NCI-H1417 treated with DMSO at 0.1 percent for 48 hours (cell line): ENCODE data around the gene CLCN1.
A peak's percentile ranks its signal among the peaks of the same experiment; 100 is the strongest.

Experiments
- DNase-seq: peaks from one replicate; lab custom pipeline; 2025; lab: John Stamatoyannopoulos, UW

CLCN1 gene

GRCh38 chr7:143334244-143334643, 18.3 kb downstream of the CLCN1 start:
- no peak for DNase-seq

DNA sequence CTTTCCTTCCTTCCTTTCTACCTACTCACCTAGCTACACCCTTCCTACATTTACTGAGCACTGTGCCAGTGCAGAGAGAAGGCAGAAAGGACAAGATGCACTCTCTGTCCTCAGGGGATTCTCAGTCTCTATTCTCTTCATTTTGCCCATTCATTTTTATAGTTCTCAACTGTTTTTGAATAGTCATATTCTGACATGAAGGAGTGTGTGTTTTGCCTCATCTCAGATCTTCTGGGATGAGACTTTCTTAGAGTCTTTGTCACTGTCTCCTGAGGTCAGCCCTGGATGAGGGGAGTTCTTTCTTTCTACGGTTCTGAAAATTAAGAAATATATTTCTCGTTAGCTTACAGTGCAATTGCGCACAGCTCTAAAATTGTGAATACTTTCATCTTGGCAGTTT, 21.3 kb downstream of the CLCN1 start:
- no peak for DNase-seq

- DNase-seq = no peak
Measured at GRCh38 chr7:143341842-143342241, 25.9 kb downstream of the CLCN1 start.

GRCh38 chr7:143343596-143343995, 27.7 kb downstream of the CLCN1 start:
- DNase-seq = no peak

GRCh38 chr7:143345428-143345900, 29.6 kb downstream of the CLCN1 start:
- no peak for DNase-seq

DNA sequence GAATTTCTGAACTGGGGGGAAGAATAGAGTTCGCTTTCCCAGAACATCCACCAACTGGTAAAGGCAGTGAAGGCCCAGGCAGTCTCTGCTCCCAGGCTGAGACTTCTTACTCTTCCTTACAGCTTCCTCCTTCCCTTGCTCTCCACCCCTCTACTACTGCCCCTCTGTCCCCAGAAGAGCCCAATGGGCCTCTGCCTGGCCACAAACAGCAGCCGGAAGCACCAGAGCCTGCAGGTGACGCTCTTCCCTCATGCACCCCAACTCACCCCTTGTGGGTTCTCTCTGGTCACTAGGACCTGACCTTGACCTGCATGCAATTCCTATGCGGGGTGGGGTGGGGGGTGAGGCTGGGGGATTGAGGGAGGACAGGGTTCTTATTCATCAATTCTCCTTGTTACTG, 30.1 kb downstream of the CLCN1 start:
- DNase-seq = no peak

- DNase-seq = no peak
Measured at GRCh38 chr7:143347950-143348349, 32.0 kb downstream of the CLCN1 start.

DNA sequence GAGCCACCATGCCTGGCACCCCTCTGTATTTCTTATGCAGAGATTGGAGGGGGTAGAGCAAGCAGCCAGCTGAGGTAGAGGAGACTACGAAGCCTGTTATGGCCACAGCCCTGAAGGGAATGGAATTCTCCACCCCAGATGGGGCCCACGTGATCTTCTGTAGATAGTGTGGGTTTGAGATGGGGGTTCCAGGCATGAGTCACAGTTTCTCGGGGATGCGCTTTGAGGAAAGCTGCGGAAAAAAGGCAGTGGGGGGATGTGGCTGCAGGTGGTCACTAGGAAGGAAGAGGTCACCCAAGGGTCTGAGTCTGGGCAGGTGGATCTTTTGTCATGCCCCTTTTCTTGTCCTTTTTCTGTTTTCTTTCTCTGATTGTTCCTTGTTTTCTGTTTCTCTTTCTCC, 35.1 kb downstream of the CLCN1 start:
- no peak for DNase-seq

DNA sequence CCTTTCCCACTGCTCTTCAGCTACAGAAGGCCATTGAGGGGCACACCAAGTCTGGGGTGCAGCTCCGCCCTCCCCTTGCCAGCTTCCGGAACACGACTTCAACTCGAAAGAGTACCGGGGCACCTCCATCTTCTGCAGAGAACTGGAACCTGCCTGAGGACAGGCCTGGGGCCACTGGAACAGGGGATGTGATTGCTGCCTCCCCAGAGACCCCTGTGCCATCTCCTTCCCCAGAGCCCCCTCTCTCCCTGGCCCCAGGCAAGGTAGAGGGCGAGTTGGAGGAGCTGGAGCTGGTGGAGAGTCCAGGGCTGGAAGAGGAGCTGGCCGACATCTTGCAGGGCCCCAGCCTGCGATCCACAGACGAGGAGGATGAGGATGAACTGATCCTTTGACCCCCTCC, 35.7 kb downstream of the CLCN1 start:
- DNase-seq = no peak

DNA sequence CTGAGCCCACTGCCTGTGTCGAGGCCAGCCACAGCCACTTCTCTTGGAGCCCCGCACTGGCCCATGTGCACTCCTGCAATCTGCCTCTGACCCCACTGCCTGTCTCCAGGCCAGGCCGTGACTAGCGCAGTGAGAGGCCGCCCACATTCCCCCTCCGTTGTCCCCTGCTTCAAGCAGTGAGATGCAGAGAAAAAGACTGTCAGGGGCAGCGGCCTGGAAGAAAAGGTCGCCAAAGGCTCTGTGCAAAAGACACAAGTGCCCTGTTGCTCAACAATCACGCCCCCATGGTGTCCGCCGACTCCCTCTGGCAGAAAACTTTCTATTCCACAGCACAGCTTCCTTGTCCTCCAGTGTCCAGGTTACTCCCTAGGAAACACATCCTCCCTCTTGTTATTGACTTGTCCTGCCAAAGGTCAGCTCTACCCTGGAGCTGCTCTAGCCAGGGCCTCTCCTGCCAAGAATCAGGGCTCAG, 36.7 kb downstream of the CLCN1 start:
- no peak for DNase-seq

DNA sequence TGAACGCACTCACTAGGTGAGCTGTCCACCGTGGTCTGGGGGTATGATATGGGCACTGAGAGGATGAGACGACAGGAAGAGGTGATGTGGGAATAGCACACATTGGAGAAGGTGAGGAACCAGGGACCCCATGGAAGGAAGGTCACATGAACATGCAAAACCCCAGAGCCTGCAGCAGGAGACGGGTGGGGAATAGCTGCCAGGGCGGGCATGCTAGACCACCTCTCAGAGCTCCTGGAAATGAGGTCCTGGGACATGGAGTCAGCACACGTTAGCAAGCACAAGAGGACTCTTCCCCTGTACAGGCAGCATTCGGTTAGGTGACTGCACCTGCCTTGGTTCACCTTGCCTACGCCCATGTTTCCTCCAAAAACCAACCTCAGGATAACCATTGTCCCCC, 38.5 kb downstream of the CLCN1 start:
- DNase-seq = no peak

DNA sequence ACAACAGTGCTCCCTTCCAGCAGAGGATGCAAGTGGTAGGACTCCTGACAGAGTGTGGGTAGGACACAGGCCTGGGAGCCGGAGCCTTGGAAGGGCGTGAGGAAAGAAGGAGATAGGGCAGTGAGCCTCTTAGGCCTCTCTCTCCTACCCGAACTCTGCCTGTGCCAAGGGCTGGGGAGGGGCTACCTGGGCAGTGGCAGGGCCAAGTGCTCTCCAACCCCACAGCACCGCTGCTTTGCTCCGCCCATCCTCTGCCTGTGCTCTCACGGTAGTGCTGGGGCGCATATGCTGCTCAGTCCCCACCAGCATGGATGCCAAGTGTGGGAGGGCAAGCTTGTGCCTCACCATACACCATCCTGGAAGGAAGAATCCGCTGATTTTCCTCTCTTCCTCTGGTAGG, 39.1 kb downstream of the CLCN1 start:
- DNase-seq = no peak

- no peak for DNase-seq
Measured at GRCh38 chr7:143355450-143356385, 39.8 kb downstream of the CLCN1 start.

- DNase-seq = no peak
Measured at GRCh38 chr7:143356414-143357050, 40.6 kb downstream of the CLCN1 start.

GRCh38 chr7:143358626-143359025, 42.7 kb downstream of the CLCN1 start:
- no peak for DNase-seq

GRCh38 chr7:143359771-143360353, 44.0 kb downstream of the CLCN1 start:
- no peak for DNase-seq

GRCh38 chr7:143360788-143361551, 45.1 kb downstream of the CLCN1 start:
- DNase-seq = peak; percentile 58

DNA sequence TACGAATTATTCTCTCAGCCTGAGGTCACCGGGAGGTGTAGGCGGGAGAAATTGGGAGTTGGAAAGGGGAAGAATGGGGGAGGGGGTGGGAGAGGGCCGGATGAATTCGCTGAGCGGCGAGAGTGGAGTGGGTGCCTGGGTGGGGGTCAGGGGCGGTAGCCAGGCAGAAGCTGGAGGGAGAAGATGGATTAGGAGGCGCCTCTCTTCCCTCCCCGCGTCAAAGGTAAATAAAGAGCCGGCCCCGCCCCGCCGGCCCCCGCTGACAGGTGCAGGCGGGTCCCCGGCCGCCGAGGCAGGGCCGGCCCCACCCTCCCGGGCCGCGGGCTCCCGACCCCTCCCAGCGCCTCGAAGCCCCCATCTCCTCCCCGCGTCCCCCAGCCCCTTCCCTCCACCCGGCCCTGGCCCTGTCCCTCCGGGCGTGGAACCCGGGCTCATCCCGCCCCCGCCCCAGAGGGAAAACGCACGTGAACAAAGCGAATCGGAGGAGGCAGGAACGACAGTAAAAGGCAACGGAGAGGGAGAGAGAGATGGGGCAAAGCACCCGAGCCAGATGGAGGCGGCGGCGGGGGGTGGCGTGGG, 45.7 kb downstream of the CLCN1 start:
- DNase-seq = peak; percentile 52

- peak; percentile 9 for DNase-seq
Measured at GRCh38 chr7:143362131-143363015, 46.5 kb downstream of the CLCN1 start, which contains the start of gene FAM131B. FAM131B (minus strand) TSS chr7:143362713; CDS start chr7:143362603, 110 bp downstream.
